ENCODE results near the gene GID8.

The GID8 gene

DNA sequence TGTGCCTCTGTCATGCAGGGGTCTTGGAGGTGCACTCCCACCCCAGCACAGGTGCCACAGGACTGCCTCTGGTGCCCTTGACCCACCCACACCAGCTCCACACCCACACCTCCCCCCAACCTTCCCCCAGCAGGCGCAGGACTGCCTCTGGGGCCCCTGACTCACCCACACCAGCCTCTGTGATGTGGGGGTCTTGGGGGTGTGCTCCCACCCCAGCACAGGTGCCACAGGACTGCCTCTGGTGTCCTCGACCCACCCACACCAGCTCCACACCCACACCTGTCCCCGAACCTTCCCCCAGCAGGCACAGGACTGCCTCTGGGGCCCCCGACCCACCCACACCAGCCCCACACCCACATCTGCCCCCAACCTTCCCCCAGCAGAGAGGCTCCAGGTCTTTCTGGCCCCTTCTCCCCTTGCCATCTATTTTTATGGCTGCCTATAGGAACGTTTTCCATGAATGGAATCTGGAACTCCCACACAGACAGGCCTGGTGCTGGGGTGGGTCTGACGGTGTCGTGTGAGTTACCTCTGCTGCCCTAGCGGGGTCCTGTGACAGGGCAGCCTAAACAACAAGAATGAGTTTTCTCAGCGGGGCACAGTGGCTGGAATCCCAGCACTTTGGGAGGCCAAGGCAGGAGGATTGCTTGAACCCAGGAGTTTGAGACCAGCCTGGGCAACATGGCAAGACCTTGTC is 38.0 kb downstream of the GID8 start:
- TF ChIP-seq, protein P1, sequence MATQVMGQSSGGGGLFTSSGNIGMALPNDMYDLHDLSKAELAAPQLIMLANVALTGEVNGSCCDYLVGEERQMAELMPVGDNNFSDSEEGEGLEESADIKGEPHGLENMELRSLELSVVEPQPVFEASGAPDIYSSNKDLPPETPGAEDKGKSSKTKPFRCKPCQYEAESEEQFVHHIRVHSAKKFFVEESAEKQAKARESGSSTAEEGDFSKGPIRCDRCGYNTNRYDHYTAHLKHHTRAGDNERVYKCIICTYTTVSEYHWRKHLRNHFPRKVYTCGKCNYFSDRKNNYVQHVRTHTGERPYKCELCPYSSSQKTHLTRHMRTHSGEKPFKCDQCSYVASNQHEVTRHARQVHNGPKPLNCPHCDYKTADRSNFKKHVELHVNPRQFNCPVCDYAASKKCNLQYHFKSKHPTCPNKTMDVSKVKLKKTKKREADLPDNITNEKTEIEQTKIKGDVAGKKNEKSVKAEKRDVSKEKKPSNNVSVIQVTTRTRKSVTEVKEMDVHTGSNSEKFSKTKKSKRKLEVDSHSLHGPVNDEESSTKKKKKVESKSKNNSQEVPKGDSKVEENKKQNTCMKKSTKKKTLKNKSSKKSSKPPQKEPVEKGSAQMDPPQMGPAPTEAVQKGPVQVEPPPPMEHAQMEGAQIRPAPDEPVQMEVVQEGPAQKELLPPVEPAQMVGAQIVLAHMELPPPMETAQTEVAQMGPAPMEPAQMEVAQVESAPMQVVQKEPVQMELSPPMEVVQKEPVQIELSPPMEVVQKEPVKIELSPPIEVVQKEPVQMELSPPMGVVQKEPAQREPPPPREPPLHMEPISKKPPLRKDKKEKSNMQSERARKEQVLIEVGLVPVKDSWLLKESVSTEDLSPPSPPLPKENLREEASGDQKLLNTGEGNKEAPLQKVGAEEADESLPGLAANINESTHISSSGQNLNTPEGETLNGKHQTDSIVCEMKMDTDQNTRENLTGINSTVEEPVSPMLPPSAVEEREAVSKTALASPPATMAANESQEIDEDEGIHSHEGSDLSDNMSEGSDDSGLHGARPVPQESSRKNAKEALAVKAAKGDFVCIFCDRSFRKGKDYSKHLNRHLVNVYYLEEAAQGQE (IDR thresholded peaks at IDR 0.05; ENCODE audit: insufficient read depth in 1 of 2, low read depth in 2 of 2, low read length in 2 of 2): no peak
- TF ChIP-seq FOXP2 (optimal IDR thresholded peaks at IDR 0.05; ENCODE audit: borderline replicate concordance, extremely low read depth, extremely low read length, insufficient read depth): no peak
- no peak for TF ChIP-seq TAF1 (IDR thresholded peaks at IDR 0.05; ENCODE audit: borderline replicate concordance, insufficient read depth, low read length)
- no peak for TF ChIP-seq SIN3A (IDR thresholded peaks at IDR 0.05; ENCODE audit: borderline replicate concordance, insufficient read depth, low read length)
- TF ChIP-seq POLR2AphosphoS5 (IDR thresholded peaks at IDR 0.05; ENCODE audit: low read depth, low read length): no peak

DNA sequence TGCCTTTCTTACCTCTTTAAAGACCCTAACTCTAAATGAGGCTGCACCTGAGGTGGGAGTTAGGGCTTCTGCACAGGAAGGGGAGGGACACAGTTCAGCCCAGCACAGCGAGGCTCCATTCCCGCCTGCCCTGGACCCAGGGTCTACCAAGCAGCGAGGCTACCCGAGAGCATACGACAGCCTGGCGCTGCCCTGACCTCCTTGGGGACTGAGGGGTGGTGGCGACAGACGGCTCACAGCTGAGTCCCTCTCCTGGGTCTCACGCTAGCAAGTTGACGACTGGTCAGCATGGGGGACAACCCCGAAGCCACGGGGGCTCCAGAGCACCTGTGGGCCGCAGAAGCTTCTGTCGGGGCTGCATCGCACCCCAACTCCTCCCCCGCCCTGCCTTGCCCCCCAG is 38.9 kb downstream of the GID8 start:
- TF ChIP-seq, protein P1 (IDR thresholded peaks at IDR 0.05; ENCODE audit: insufficient read depth in 1 of 2, low read depth in 2 of 2, low read length in 2 of 2): no peak
- TF ChIP-seq TAF1 (IDR thresholded peaks at IDR 0.05; ENCODE audit: borderline replicate concordance, insufficient read depth, low read length): no peak
- TF ChIP-seq POLR2AphosphoS5 (IDR thresholded peaks at IDR 0.05; ENCODE audit: low read depth, low read length): no peak
- no peak for TF ChIP-seq SIN3A (IDR thresholded peaks at IDR 0.05; ENCODE audit: borderline replicate concordance, insufficient read depth, low read length)
- no peak for TF ChIP-seq FOXP2 (optimal IDR thresholded peaks at IDR 0.05; ENCODE audit: borderline replicate concordance, extremely low read depth, extremely low read length, insufficient read depth)

DNA sequence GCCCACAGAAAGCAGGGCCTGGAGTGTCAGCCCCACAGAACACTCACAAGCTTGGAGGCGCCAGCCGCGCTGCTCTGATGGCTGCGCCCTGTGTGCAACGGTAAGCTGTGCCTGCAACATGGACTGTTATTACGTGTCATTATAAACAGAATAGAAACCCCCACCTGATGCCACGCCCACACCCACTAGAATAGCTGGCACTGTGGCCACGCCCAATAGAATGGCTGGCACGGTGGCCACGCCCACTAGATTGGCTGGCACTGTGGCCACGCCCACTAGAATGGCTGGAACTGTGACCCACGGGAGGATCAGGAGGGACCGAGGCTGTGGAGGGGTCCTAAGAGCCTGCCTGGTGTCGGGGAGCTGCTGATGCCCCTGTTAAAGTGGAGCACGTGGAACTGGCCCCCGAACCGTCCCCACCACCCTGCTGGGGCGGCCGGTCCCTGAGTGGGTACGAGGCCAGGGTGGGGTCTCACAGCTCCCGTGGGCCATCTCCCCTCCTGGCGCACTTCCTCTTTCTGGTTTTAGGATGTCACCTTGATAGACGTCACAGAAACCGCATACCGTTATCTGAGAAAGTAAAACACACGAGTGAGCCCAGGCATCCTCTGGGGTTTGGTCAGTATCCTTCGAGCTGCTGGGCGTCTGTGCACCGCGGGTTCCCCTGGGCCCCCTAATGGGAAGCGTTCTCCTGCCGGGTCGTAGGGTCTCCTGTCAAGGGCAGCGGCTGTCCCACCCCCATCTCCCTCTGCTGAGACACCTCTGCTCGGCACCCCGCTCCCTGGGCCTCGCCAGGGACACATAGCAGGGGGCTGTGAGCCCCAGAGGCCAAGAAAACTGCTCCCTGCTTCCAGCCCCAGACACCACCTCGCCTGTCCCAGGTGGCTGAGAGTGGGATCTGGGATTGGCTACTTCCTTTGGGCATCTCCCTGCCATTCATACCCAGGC is 39.9 kb downstream of the GID8 start:
- TF ChIP-seq TAF1 (IDR thresholded peaks at IDR 0.05; ENCODE audit: borderline replicate concordance, insufficient read depth, low read length): no peak
- TF ChIP-seq, protein P1 (IDR thresholded peaks at IDR 0.05; ENCODE audit: insufficient read depth in 1 of 2, low read depth in 2 of 2, low read length in 2 of 2): no peak
- no peak for TF ChIP-seq SIN3A (IDR thresholded peaks at IDR 0.05; ENCODE audit: borderline replicate concordance, insufficient read depth, low read length)
- TF ChIP-seq FOXP2 (optimal IDR thresholded peaks at IDR 0.05; ENCODE audit: borderline replicate concordance, extremely low read depth, extremely low read length, insufficient read depth): no peak
- no peak for TF ChIP-seq POLR2AphosphoS5 (IDR thresholded peaks at IDR 0.05; ENCODE audit: low read depth, low read length)

DNA sequence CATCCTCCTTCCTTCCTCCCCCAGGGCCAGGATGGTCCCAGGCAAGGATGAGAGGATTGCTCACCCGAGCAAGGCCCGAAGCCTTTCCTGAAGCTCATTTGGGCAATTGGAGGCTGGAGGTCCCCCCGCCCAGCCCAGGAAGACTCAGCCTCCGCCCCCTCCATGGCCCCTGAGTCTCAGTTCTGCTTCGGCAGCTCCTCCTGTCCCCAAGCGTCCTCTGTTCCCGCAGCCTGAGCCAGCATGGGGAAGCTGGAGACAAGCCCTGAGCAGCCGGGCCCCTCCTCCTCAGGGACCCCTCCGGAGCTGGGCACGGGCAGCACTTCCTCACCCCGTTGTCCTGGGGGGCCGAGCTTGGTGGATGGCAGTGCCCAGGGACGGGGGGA is 40.6 kb downstream of the GID8 start:
- TF ChIP-seq, protein P1 (IDR thresholded peaks at IDR 0.05; ENCODE audit: insufficient read depth in 1 of 2, low read depth in 2 of 2, low read length in 2 of 2): no peak
- TF ChIP-seq TAF1 (IDR thresholded peaks at IDR 0.05; ENCODE audit: borderline replicate concordance, insufficient read depth, low read length) (no peak), FOXP2 (optimal IDR thresholded peaks at IDR 0.05; ENCODE audit: borderline replicate concordance, extremely low read depth, extremely low read length, insufficient read depth) (no peak), SIN3A (IDR thresholded peaks at IDR 0.05; ENCODE audit: borderline replicate concordance, insufficient read depth, low read length) (no peak), POLR2AphosphoS5 (IDR thresholded peaks at IDR 0.05; ENCODE audit: low read depth, low read length) (no peak)
